GM04504 (cell line): ENCODE results near the gene PIK3C2G.
"Not testable (repeated sequence)": the region's sequence is repeated elsewhere in the genome, so short reads cannot be mapped to it uniquely, and the experiment has no call there.

Experiments
- DNase-seq: peaks from one replicate; pipeline ENCODE4 v3.0.0-alpha.2; 2012; ENCODE audit warnings: low read depth

Gene PIK3C2G

GRCh38 chr12:18634382-18634781 lies 373.1 kb downstream of the PIK3C2G start:
- no peak for DNase-seq

DNA sequence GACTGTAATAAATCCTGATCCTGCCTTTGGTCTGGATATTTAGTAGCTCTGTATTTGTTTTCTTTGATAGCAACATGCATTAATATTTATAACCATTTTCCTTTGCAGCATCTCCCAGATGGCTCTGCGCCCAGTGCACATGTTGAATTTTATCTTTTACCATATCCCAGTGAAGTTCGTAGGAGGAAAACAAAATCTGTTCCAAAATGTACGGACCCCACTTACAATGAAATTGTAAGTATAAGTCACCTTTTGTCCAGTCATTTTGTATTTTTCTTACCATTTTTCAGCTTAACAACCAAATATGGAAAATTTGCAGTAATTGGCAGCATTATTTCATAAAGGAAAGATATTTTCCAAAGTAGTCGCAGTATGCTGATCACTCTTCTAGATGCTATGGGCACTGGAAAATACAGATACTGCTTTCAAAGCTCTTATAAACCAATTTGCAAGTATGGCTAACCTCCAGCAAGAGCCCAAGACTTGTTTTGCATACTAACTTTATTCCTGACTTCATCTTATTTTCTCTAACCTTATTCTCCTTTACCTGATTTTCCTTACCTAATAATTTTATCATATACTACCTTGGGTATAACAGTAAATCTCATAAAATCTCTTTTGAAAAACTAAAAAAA lies 379.1 kb downstream of the PIK3C2G start:
- DNase-seq: no peak

DNA sequence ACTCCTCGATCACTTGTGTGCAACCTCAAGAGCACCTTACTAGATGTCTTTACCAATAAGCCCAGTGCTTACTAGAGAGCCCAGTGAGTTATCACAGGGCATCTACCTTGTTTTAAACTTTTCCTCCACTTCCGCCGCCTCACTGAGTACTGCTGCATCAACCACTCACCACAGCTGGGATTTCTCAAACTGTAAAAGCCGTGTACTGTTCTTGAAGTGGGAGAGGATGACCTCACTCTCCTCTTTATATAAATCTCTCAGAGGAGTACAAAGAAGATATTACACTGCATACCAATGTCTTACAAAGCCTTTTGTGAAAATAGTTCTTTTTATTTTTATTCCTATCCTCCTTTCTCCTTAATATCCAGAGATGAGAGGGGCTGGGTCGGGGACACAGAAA lies 382.4 kb downstream of the PIK3C2G start:
- DNase-seq: peak; percentile 5

- no peak for DNase-seq
Measured at GRCh38 chr12:18644564-18644963, 383.2 kb downstream of the PIK3C2G start.

DNA sequence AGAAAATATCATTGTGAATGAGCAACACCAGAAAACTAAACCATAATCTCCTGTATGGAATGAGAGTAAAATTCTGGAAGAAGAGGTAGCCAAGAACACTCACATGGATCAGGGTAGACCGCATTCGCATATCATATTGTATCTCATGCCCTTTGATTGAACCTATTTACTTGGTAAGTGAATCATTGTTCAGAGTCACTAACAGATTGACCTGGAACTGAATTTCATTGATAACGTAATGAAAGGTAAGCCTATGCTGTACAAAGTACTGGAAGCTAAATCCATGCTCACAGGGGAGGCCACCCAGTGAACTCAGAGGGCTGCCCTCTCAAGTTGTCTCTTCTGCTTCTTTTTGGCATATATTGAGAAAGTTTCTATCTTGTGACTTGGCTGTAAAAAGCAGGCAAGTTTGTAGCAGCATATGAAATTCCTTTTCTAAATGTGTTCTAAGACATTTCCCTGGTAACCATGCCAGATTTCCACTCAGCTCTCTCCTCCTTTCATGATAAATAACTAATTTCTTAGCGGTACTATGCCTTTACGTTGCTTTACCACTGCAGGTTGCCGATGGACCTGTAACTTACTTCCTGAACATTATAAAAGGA lies 385.1 kb downstream of the PIK3C2G start:
- no peak for DNase-seq

GRCh38 chr12:18651525-18651924 lies 390.2 kb downstream of the PIK3C2G start:
- no peak for DNase-seq

GRCh38 chr12:18652596-18652995 lies 391.3 kb downstream of the PIK3C2G start:
- no peak for DNase-seq

- DNase-seq: no peak
Measured at GRCh38 chr12:18653465-18653864, 392.1 kb downstream of the PIK3C2G start.

DNA sequence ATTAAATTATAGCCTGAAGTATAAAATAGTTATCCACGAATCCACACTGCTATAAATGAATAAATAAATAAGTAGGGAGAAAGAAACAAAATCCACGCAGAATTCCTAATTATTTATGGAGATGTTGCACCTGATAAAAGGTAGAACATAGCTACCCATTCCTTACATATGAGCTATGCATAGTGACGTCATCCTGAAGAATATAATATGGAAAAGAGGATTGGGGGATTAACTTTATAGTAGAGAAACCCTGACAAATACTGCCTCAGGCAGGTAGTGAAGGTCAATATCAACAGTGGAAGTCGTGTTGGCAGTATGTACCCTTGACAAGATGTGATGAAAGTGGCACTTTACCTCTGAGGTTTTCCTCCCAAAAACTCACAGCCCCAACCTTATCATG lies 394.0 kb downstream of the PIK3C2G start:
- no peak for DNase-seq

DNA sequence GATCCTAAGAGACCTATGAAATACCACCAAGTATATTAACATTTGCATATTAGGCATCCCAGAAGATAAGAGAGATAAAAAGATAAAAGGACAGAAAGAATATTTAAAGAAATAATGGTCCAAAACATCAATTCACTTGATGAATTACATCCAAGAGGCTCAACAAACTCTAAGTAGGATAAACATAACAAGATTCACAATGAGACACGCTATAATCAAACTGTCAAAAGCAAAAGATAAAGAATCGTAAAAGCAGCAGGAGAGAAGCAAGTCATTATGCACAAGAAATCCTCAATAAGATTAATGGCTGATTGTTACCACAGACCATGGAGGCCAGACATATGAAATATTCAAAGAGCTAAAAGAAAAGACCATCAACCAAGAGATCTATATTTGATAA lies 396.9 kb downstream of the PIK3C2G start:
- no peak for DNase-seq

- DNase-seq: no peak
Measured at GRCh38 chr12:18658829-18659228, 397.5 kb downstream of the PIK3C2G start.

- DNase-seq: no peak
Measured at GRCh38 chr12:18676141-18676540, 414.8 kb downstream of the PIK3C2G start.

DNA sequence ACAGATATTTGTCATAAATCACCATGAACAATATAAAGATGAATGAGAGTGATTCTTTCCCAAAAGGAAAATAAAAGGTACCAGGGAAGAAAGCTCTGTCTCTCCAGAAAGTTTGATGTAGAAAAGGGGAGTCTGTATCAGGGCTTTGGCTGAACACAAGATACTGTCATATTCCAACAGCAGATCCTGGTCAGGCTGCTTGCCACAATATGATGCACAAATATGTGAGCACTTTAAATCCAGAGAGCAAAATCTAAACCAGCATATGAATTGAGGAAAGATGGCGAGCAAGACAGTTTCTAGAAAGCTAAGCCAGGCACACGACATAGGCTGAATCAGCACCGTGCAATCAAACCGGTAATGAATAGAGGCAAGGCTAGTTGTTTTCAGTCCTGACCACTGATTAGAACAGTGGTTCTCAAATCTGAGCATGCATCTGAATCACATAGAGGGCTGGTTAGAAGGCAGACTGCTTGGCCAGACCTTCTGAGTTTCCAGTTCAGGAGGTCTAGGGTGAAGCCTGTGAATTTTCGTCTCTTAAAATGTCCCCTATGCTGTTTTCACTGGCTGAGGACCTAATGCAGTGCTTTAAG lies 415.8 kb downstream of the PIK3C2G start:
- no peak for DNase-seq

- no peak for DNase-seq
Measured at GRCh38 chr12:18681818-18682217, 420.5 kb downstream of the PIK3C2G start.

GRCh38 chr12:18683327-18684013 lies 422.2 kb downstream of the PIK3C2G start:
- DNase-seq: no peak

DNA sequence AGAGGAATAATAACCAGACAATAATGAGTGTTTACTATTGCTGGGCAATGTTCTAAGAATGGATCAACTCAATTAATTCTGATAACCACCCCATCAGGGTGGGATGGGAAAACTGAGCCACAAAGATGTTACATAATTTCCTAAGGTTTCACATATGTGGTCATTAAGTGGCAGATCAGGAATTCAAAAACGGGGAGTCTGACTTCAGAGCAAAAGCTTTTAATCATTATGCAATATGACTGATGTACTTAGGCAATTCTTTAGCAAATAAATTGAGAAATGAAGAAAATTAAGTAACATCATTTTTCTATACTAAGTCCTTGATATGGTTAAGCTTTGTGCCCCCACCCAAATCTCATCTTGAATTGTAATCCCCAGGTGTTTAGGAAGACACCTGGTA lies 423.1 kb downstream of the PIK3C2G start:
- no peak for DNase-seq

GRCh38 chr12:18689771-18690170 lies 428.5 kb downstream of the PIK3C2G start:
- DNase-seq: no peak

DNA sequence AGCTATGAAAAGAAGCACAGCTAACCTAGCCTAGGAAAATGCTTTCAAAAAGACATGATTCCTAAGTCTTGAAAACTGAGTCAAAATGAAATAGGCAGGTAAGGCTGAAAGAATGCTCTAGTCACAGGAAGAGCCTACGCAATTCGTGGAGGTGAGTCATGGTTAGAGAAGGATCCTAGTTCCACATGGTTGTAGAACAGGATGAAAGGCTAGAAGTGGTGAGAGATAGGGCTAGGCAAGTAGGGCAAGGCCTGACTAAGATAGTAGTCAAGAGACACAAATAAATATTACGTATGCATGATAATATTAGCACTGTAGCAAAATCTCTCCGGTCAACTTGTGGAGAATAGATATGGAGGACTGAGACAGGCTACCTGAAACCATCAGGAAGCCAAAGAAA lies 429.3 kb downstream of the PIK3C2G start:
- no peak for DNase-seq

- DNase-seq: not testable (repeated sequence)
Measured at GRCh38 chr12:18693986-18694385, 432.7 kb downstream of the PIK3C2G start.

DNA sequence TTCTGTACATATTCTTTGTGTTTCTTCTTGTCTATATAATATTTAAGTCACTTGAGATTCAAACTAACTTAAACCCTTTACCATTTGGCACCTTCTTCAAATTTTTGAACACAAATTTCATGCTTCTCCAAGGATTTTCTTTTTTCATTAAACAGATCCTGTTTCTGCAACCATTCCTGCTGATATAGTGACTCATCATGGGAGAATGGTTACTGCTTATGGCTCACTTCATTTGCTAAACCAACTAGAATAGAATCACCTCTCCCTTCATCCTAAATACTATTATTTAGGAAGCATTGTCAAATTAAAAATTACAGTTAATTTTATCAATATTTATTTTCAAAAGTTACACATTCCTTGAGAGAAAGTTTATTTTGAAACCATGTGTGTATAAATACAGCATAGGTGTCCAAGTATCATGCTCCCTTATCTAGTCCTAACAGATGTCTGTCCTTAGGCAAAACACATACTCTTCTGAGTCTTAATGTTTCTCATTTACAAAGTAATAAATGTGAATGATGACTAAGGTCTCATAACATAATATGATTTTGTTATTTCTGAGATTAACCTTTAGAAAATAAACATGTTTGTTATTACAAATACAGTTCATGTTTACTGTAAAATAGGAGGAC lies 435.8 kb downstream of the PIK3C2G start:
- no peak for DNase-seq
